Activated CD4-positive, CD25-positive, alpha-beta regulatory T cell treated with anti-CD3 and anti-CD28 coated beads, Interleukin-2, amount 50 U/mL, for 72 hours (primary cell): Measurements from ENCODE around the gene AIFM3.
"Not testable (repeated sequence)": the region's sequence is repeated elsewhere in the genome, so short reads cannot be mapped to it uniquely, and the experiment has no call there.

Source experiments
- DNase-seq: peaks from one replicate; pipeline ENCODE4 v3.0.0; 2021

The AIFM3 gene

DNA sequence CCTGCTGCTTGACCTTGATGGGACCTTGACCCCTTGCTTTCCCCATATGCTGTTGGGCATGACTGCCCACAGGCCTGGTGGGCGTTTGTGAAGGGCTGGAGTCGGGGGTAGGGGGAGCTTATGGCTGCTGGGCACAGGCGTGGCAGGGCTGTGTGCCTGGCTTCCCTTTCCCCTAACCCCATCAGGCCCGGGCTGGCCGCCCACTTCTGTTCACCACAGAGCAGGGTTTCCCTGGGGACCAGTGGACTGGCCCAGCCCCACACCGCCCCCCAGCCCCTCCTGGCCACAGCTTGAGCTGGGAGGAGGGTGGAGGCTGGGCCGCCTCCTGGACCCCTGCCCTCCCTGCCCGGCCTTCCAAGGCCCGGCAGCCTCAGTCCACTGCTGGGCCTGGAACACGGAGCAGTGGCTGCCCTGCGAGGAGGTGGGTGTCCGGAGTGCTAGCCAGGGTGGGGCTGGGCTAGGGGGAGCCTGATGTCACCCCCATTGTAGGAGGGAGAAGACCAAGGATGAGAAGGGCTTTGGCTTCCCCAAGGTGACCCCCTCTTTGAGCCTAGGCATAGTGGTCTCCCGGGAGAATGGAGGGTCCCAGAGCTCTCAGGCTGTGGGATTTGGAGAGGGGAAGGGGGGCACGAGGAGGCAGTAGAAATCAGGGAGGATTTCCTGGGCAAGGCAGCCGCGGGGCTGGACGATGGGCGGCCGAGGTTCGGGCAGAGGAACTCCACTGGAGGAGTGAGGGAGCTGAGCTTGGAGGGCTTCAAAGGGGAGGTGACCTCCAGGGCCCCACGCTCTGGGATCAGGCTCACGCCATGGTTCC, at the start of gene AIFM3:
AIFM3 (plus strand) TSS at position 373 of the 814 bp plus-strand sequence. CDS start 690 bp downstream, outside the sequence.
- DNase-seq, result no peak

DNA sequence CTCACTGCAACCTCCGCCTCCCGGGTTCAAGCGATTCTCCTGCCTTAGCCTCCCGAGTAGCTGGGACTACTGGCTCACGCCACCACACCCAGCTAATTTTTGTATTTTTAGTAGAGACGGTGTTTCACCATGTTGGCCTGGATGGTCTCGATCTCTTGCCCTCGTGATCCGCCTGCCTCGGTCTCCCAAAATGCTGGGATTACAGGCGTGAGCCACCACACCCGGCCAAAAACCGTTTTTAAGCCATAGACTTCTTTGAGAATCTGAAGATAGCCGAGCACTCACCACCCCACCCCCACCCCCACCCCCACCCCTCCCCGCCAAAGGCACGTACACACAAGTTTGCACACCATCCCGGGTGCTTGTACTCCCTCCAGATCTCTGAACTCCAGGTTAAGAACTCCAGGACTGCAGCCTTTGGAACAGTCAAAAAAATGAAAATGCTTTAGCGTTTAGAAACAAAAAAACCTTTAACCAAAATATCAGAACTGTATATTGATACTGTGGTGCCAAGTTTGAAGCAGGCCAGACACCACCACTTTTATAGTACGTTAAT, 48.3 kb upstream of the AIFM3 start:
- no peak for DNase-seq

- DNase-seq, result no peak
Observed at GRCh38 chr22:20919718-20920117, 47.3 kb upstream of the AIFM3 start.

DNA sequence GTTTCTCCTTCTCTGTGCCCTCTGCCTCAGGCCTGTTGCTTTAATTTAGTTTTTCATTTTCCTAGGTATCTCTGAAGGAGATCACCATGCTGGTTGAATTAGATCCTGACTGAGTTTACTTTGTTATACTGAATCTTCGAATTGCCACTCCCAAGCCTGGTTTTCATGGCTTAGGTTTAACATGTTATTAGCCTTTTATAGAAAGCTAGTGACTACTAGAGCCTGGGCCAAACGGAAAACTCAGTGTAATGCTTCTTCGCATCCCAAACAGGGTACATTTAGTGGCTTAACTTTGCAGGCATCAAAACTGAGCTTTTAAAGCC, 46.2 kb upstream of the AIFM3 start:
- DNase-seq, result no peak

DNA sequence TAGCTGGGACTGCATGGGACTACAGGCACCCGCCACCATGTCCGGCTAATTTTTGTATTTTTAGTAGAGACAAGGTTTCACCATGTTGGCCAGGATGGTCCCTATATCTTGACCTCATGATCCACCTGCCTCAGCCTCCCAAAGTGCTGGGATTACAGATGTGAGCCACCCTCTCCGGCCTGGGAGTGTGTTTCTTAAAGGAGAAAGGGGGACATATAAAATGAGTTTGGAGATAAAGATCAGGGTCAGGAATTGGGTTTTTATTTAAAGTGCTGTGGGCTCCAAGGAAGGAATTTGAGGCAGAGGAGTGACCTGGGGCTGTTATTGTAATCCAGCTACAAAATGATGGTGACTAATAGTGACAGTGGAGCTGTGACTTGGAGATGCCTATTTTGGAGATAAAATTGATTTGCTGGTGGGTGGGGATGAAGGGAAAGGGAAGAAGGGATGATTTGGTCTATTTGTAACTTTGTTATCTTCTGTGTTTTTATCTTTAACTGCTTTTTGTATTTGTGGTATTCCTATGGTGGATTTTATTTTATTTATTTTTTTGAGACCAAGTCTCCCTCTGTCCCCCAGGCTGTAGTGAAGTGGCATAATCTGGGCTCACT, 44.8 kb upstream of the AIFM3 start:
- DNase-seq, result no peak

DNA sequence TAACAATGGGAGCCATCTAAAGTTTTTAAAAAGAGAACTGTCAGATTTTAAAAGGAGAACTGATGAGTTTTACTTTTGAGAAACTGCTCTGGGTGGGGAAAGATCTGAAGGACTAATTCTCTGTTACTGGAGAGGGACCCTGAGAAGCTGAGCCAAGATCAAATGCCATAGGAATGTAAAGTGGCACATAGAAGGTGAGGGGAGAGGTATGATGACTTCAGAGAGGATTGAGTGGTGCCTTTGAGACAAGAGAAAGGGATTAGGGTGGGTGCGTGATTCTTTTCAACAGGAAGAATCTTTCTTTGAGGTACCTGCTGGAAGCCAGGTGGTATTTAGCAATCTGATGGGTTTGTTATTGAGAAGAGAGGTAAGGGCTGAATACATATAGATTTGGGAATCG, 40.8 kb upstream of the AIFM3 start:
- DNase-seq, result no peak

DNA sequence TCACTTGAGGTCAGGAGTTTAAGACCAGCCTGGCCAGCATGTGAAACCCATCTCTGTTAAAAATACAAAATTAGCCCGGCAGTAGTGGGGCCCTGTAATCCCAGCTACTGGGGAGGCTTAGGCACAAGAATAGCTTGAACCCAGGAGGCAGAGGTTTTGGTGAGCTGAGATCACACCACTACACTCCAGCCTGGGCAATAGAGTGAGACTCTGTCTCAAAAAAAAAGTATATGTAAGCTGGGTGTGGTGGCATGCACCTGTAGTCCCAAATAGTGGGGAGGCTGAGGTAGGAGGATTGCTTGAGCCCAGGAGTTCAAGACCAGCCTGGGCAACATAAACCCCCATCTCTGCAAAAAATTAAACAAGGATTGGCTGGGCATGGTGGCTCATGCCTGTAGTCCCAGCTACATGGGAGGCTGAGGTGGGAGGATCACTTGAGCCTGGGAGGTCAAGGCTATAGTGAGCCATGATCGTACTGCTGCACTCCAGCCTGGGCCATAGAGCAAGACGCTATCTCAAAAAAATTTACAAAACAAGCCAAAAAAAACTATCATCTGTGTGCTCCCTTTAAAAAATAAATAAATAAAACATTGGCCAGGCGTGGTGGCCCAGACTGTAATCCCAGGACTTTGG, 39.0 kb upstream of the AIFM3 start:
- no peak for DNase-seq

- no peak for DNase-seq
Observed at GRCh38 chr22:20928573-20928967, 38.5 kb upstream of the AIFM3 start.

DNA sequence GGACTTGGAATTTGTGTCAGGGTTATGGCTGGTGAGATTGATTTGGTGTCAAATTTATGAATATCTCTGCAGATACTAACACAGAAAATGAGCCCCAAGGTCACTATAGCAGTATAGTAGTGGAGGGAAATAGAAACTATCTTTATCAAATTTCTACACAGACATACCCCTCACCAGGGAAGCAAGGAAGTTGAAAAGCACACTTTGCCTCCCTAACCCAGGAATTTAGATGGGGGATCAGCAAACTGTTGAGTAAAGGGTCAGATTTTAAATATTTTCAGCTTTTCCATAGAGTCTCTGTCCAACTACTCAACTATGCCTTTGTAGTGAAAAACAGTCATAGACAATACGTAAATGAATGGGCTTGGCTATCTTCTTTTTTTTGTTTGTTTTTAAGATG, 37.1 kb upstream of the AIFM3 start:
- DNase-seq, result no peak

- DNase-seq, result not testable (repeated sequence)
Observed at GRCh38 chr22:20930435-20930834, 36.6 kb upstream of the AIFM3 start.

- DNase-seq, result no peak
Observed at GRCh38 chr22:20931126-20931654, 35.9 kb upstream of the AIFM3 start.

DNA sequence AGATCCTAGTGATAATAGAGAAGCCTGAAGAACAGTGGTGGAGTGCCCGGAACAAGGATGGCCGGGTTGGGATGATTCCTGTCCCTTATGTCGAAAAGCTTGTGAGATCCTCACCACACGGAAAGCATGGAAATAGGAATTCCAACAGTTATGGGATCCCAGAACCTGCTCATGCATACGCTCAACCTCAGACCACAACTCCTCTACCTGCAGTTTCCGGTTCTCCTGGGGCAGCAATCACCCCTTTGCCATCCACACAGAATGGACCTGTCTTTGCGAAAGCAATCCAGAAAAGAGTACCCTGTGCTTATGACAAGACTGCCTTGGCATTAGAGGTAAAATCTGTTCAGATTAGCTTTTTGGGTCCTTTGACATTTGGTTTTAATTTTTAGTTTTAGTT, 33.1 kb upstream of the AIFM3 start:
- no peak for DNase-seq

GRCh38 chr22:20935049-20935448, 32.0 kb upstream of the AIFM3 start:
- DNase-seq, result not testable (repeated sequence)

DNA sequence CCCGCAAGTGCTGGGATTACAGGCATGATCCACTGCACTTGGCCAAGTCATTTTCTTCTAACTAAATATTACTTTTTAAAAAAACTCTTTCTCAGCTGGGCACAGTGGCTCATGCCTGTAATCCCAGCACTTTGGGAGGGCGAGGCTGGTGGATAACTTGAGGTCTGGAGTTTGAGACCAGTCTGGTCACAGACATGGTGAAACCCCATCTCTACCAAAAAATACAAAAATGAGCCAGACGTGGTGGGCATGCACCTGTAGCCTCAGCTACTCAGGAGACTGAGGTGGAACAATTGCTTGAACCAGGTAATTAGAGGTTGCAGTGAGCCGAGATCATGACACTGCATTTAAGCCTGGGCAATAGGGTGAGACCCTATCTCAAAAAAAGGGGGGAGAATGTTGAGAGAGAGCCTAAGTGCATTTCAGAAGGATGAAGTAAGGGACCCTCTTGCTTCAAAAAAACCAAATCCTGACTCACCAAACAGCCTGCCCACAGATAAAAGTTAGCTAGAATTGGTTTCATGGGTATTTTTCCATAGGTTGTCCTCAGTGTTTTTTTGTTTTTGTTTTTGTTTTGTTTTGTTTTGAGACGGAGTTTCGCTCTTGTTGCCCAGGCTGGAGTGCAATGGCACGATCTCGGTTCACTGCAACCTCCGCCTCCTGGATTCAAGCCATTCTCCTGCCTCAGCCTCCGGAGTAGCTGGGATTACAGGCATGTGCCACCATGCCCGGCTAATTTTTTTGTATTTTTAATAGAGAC, 31.1 kb upstream of the AIFM3 start:
- not testable (repeated sequence) for DNase-seq

GRCh38 chr22:20937031-20937793, 29.8 kb upstream of the AIFM3 start:
- no peak for DNase-seq

- no peak for DNase-seq
Observed at GRCh38 chr22:20937794-20938671, 29.0 kb upstream of the AIFM3 start.

GRCh38 chr22:20939457-20940185, 27.4 kb upstream of the AIFM3 start:
- DNase-seq, result not testable (repeated sequence)

- no peak for DNase-seq
Observed at GRCh38 chr22:20940186-20940651, 26.8 kb upstream of the AIFM3 start.

GRCh38 chr22:20940904-20941385, 26.1 kb upstream of the AIFM3 start:
- DNase-seq, result no peak
